GM12878 (cell line): ENCODE results near the gene UPF1. TPM values are rescaled to one million over a fixed set of nuclear protein-coding genes. Genes with fewer than 3 reads are reported as not detected.

Source experiments
- ATAC-seq: fragments of 200-7000 bp; cut with Tn5 transposase; 3 replicates; pipeline ENCODE4 v1.9.1; 2020; ENCODE audit warnings: mild to moderate bottlenecking, moderate library complexity
- BruUV-seq: library from RNA; stranded (reverse); fragments of 400-500 nt; replicated peaks from 2 replicates; lab custom pipeline; 2021; lab: Mats Ljungman, UMichigan
- CTCF ChIA-PET: fragments of 300-600 bp; sonication (Branson Sonifier 250); formaldehyde crosslinking; extraction: SDS; loops from one replicate; lab custom pipeline; 2021; ENCODE audit warnings: inconsistent platforms; lab: Yijun Ruan, JAX
- POLR2A ChIA-PET: fragments of 350-600 bp; formaldehyde crosslinking; extraction: SDS; loops from one replicate; lab custom pipeline; 2021; ENCODE audit warnings: inconsistent platforms; lab: Charles Lee
- RAD21 ChIA-PET: fragments of 300-600 bp; sonication (Branson Sonifier 250); formaldehyde crosslinking; loops from one replicate; lab custom pipeline; 2023; ENCODE audit warnings: antibody characterized with exemption; ENCODE audit not compliant: unreplicated experiment; lab: Charles Lee
- SMC1A ChIA-PET: fragments of 300-600 bp; sonication (Branson Sonifier 250); formaldehyde crosslinking; loops from one replicate; lab custom pipeline; 2023; ENCODE audit not compliant: unreplicated experiment, uncharacterized antibody; lab: Charles Lee
- DNase-seq: peaks from one replicate; pipeline ENCODE4 v3.0.0-alpha.2; 2011; ENCODE audit warnings: low read depth, low spot score
- FAIRE-seq: peaks from 3 replicates; lab custom pipeline; 2011; peaks lifted over from hg19 to GRCh38; lab: Jason Lieb, UNC
- H2AFZ ChIP-seq: 2 replicates; pipeline ENCODE4 v1.6.0; 2011; ENCODE audit warnings: low read depth, low read length, control low read depth; ENCODE audit not compliant: control insufficient read depth
- H3K27ac ChIP-seq: 2 replicates; pipeline ENCODE4 v1.5.1; 2011; ENCODE audit warnings: control low read depth; ENCODE audit not compliant: control insufficient read depth, insufficient read depth
- H3K27me3 ChIP-seq, 2 experiments: replicated peaks in 1 of 2; 2 replicates each; pipeline versions ENCODE4 v1.6.0 to v1.6.1; 2011; ENCODE audit warnings: low read length in 1 of 2; ENCODE audit not compliant: control insufficient read depth in 2 of 2, insufficient read depth in 2 of 2
- H3K36me3 ChIP-seq, 2 experiments: 2 replicates each; pipeline ENCODE4 v1.5.1; 2011; ENCODE audit warnings: low read length in 1 of 2; ENCODE audit not compliant: control insufficient read depth in 2 of 2, insufficient read depth in 2 of 2
- H3K4me1 ChIP-seq: 2 replicates; pipeline ENCODE4 v1.6.1; 2011; ENCODE audit warnings: mild to moderate bottlenecking, low read length, moderate library complexity, mixed read lengths; ENCODE audit not compliant: control insufficient read depth, insufficient read depth
- H3K4me2 ChIP-seq: 2 replicates; pipeline ENCODE4 v1.6.0; 2011; ENCODE audit warnings: control low read depth; ENCODE audit not compliant: control insufficient read depth, insufficient read depth
- H3K4me3 ChIP-seq: fragments of 200-600 bp; sonication (generic); 2 replicates; pipeline ENCODE4 v1.5.1; 2016
- H3K79me2 ChIP-seq: 2 replicates; pipeline ENCODE4 v1.6.0; 2011; ENCODE audit warnings: low read length; ENCODE audit not compliant: control insufficient read depth, insufficient read depth
- H3K9ac ChIP-seq: 2 replicates; pipeline ENCODE4 v1.8.0; 2011; ENCODE audit warnings: low read length, control low read depth, mixed read lengths; ENCODE audit not compliant: control insufficient read depth, insufficient read depth
- H3K9me3 ChIP-seq: replicated peaks from 3 replicates; pipeline ENCODE4 v1.5.1; 2011; ENCODE audit warnings: mild to moderate bottlenecking, low read length; ENCODE audit not compliant: control insufficient read depth, insufficient read depth
- H4K20me1 ChIP-seq: 2 replicates; pipeline ENCODE4 v1.6.0; 2011; ENCODE audit not compliant: control insufficient read depth, insufficient read depth
- CHD2 ChIP-seq: IDR thresholded peaks from 2 replicates; pipeline ENCODE4 v1.6.1; 2011; ENCODE audit warnings: low read depth, low read length, improper control_type of control experiment, borderline replicate concordance
- NFIC ChIP-seq: IDR thresholded peaks from 2 replicates; pipeline ENCODE4 v1.6.1; 2012; ENCODE audit warnings: low read depth, mild to moderate bottlenecking, inconsistent platforms, low read length, moderate library complexity
- POU2F2 ChIP-seq: IDR thresholded peaks from 3 replicates; pipeline ENCODE4 v1.6.1; 2011; ENCODE audit warnings: low read depth, mild to moderate bottlenecking, low read length, borderline replicate concordance
- TARDBP ChIP-seq: IDR thresholded peaks from 2 replicates; pipeline ENCODE4 v1.6.1; 2016; ENCODE audit warnings: borderline replicate concordance
- TCF7 ChIP-seq: IDR thresholded peaks from 2 replicates; pipeline ENCODE4 v1.6.1; 2014; ENCODE audit warnings: antibody characterized with exemption, borderline replicate concordance
- WGBS: methylation state at CpG from one replicate; pipeline ENCODE4 v1.1.6; 2016; ENCODE audit warnings: low lambda C conversion rate; ENCODE audit not compliant: insufficient replicate concordance, insufficient coverage; ENCODE audit errors: missing lambda C conversion rate; 5-methylcytosine and 5-hydroxymethylcytosine counted together
- in situ Hi-C: fragments of 300-500 bp; cut with MboI; formaldehyde crosslinking; loops from 9 replicates; pipeline ENCODE4 v1.14.3; 2018; ENCODE audit warnings: mixed read lengths
- intact Hi-C: fragments of 100-400 bp; cut with micrococcal nuclease; formaldehyde crosslinking; loops from one replicate; pipeline ENCODE4 v1.14.2; 2022; ENCODE audit not compliant: unreplicated experiment
- polyA plus RNA-seq, 11 experiments: library from polyadenylated mRNA; depleted of rRNA in 4 of 11; unstranded in 6 of 11; stranded (reverse) in 5 of 11; fragments of >200 nt; fragmentation: Nextera tagmentation in 4 of 11; fragmentation: Illumina TruSeq in 1 of 11; extraction: Ambion mirVana in 4 of 11; extraction: Trizol in 1 of 11; gene quantifications; 1 replicate in 1 of 11; 2 replicates in 10 of 11; pipeline versions ENCODE4 v1.2.1 to v1.2.3, GENCODE V29; 2011 to 2016; ENCODE audit warnings: inconsistent platforms in 2 of 11, missing spikeins in 2 of 11, low read depth in 1 of 11
- total RNA-seq, 4 experiments: library from RNA; depleted of rRNA in 3 of 4; stranded (reverse); fragments of >200 nt in 3 of 4; fragmentation: Illumina TruSeq in 1 of 4; extraction: Trizol in 1 of 4; gene quantifications; 2 replicates each; pipeline versions ENCODE4 v1.2.1 to v1.2.3, GENCODE V29; 2013 to 2021
- TF ChIP-seq, protein P1 (sequence below): fragments of 450-650 bp; IDR thresholded peaks from 2 replicates; pipeline ENCODE4 v1.6.1; 2014; ENCODE audit warnings: mild to moderate bottlenecking
- TF ChIP-seq, protein P2 (sequence below): fragments of 450-650 bp; conservative IDR thresholded peaks from 2 replicates; pipeline ENCODE4 v1.6.1; 2017; ENCODE audit warnings: mild to moderate bottlenecking, moderate library complexity

Gene UPF1
- total and polyA plus RNA-seq, 10 of the 15 experiments (the other 5 are each of a cell fraction or from before 2014, with no cell fraction given), result 0.58 to 80.9 (median 18.7) TPM

DNA sequence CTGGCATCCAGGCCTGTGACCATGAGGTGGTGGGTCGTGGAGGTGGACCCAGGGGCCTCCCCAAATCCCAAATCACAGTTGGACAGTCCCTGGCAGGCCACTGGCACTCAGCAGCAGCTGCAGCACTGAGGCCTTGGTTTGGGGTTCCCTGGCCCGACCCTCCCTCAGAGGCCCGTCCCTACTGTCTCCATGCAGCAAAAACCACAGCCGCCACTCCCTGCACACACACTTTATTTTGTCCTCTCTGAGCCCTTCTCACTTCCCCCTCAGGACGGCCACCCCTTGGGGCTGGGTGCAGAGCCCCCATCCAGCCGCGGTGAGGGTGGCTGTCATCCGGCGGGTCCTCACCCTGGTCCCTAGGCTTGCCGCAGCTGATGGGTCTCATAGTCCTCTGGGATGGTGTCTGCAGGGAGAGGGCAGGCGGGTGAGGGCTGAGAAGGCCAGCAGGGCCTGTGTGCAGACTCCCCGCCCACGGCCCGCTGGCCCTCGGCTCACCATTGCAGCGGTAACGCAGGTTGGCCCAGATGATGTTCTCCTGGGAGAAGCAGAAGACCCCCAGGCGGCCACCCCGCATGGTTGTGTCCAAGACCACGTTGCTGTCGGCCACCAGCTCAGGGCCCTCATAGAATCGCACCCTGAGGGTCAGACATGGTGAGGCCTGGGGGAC, 49.1 kb upstream of the UPF1 start:
- POLR2A ChIA-PET, result interaction anchor here (0.7 kb wide), 1 partner anchor 194 kb away, joined by 3 read pairs; no protein-coding TSS in a partner anchor

More for the DNA sequence above, 49.1 kb upstream of the UPF1 start:
- 32% methylated on average over 22 of the region's 22 CpGs for WGBS
- no TSS peak for BruUV-seq
- no peaks in the 10 kb centered on the region for H3K79me2 ChIP-seq
- no peak for DNase-seq
- H3K9me3 ChIP-seq, result no peaks in the 10 kb centered on the region; the same call in 2 of the 3 replicates
- no peak for ATAC-seq
- no peak overlapping the region for H3K9ac ChIP-seq
- TF ChIP-seq, protein P1, sequence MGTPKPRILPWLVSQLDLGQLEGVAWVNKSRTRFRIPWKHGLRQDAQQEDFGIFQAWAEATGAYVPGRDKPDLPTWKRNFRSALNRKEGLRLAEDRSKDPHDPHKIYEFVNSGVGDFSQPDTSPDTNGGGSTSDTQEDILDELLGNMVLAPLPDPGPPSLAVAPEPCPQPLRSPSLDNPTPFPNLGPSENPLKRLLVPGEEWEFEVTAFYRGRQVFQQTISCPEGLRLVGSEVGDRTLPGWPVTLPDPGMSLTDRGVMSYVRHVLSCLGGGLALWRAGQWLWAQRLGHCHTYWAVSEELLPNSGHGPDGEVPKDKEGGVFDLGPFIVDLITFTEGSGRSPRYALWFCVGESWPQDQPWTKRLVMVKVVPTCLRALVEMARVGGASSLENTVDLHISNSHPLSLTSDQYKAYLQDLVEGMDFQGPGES, result no peak
- TF ChIP-seq TARDBP (no peak), POU2F2 (no peak), NFIC (no peak), CHD2 (no peak), TCF7 (no peak)
- TF ChIP-seq, protein P2, sequence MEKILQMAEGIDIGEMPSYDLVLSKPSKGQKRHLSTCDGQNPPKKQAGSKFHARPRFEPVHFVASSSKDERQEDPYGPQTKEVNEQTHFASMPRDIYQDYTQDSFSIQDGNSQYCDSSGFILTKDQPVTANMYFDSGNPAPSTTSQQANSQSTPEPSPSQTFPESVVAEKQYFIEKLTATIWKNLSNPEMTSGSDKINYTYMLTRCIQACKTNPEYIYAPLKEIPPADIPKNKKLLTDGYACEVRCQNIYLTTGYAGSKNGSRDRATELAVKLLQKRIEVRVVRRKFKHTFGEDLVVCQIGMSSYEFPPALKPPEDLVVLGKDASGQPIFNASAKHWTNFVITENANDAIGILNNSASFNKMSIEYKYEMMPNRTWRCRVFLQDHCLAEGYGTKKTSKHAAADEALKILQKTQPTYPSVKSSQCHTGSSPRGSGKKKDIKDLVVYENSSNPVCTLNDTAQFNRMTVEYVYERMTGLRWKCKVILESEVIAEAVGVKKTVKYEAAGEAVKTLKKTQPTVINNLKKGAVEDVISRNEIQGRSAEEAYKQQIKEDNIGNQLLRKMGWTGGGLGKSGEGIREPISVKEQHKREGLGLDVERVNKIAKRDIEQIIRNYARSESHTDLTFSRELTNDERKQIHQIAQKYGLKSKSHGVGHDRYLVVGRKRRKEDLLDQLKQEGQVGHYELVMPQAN, result no peak
- RAD21 ChIA-PET, result no interaction called here
- intact Hi-C loops (no loop called here), in situ Hi-C loops (no loop called here)
- no peaks in the 10 kb centered on the region for H3K4me1 ChIP-seq
- H3K4me3 ChIP-seq, result no peak overlapping the region
- H3K27ac ChIP-seq, result no peak overlapping the region
- SMC1A ChIA-PET, result no interaction called here
- H2AFZ ChIP-seq, result no peak overlapping the region
- CTCF ChIA-PET, result no interaction called here
- no peak overlapping the region for H3K4me2 ChIP-seq
- no peaks in the 10 kb centered on the region for H3K36me3 ChIP-seq
- peaks cover 0 to 1% of the 10 kb centered on the region in 2 experiments; a peak in 1 of 4 replicates for H3K27me3 ChIP-seq
- no peaks in the 10 kb centered on the region for H4K20me1 ChIP-seq
- FAIRE-seq, result no peak
